Mesendoderm (in vitro differentiated cells): ENCODE measurements around the gene NEDD1.

ENCODE experiments used
- DNase-seq: peaks from one replicate; pipeline ENCODE4 v3.0.0; 2013
- H2AK5ac ChIP-seq: 2 replicates; pipeline ENCODE4 v1.6.1; 2013; ENCODE audit warnings: low read length, inconsistent platforms
- H2BK120ac ChIP-seq: 2 replicates; pipeline ENCODE4 v1.6.1; 2013; ENCODE audit warnings: low read depth, mild to moderate bottlenecking, low read length, moderate library complexity, mixed read lengths
- H2BK15ac ChIP-seq: replicated peaks from 2 replicates; pipeline ENCODE4 v1.6.1; 2013; ENCODE audit warnings: low read depth, mild to moderate bottlenecking, moderate library complexity
- H2BK5ac ChIP-seq: 2 replicates; pipeline ENCODE4 v1.6.1; 2013; ENCODE audit warnings: low read length, inconsistent platforms
- H3K18ac ChIP-seq: 2 replicates; pipeline ENCODE4 v1.6.1; 2013; ENCODE audit warnings: mild to moderate bottlenecking, low read length, mixed read lengths
- H3K23ac ChIP-seq: one replicate; pipeline ENCODE4 v1.6.1; 2013; ENCODE audit warnings: low read length
- H3K27ac ChIP-seq: 2 replicates; pipeline ENCODE4 v1.5.1; 2013; ENCODE audit warnings: low read depth, mild to moderate bottlenecking, inconsistent platforms, low read length, moderate library complexity
- H3K27me3 ChIP-seq: 2 replicates; pipeline ENCODE4 v1.6.1; 2013; ENCODE audit warnings: low read length, control low read depth, mild to moderate bottlenecking, inconsistent platforms; ENCODE audit not compliant: insufficient read depth, poor library complexity
- H3K36me3 ChIP-seq: 2 replicates; pipeline ENCODE4 v1.6.1; 2013; ENCODE audit warnings: low read length, inconsistent platforms; ENCODE audit not compliant: control insufficient read depth, insufficient read depth
- H3K4ac ChIP-seq: one replicate; pipeline ENCODE4 v1.6.1; 2013; ENCODE audit warnings: low read depth, mild to moderate bottlenecking, low read length, moderate library complexity
- H3K4me1 ChIP-seq: 2 replicates; pipeline ENCODE4 v1.6.1; 2013; ENCODE audit warnings: low read depth, low read length, inconsistent platforms; ENCODE audit not compliant: control insufficient read depth
- H3K4me2 ChIP-seq: 2 replicates; pipeline ENCODE4 v1.6.1; 2013; ENCODE audit warnings: low read length
- H3K4me3 ChIP-seq: 2 replicates; pipeline ENCODE4 v1.5.1; 2013; ENCODE audit warnings: mild to moderate bottlenecking, low read length
- H3K56ac ChIP-seq: one replicate; pipeline ENCODE4 v1.6.1; 2013; ENCODE audit warnings: low read length
- H3K79me1 ChIP-seq: 2 replicates; pipeline ENCODE4 v1.6.1; 2013; ENCODE audit warnings: low read length, inconsistent platforms
- H3K79me2 ChIP-seq: 2 replicates; pipeline ENCODE4 v1.6.1; 2013; ENCODE audit warnings: mild to moderate bottlenecking, low read length; ENCODE audit not compliant: control insufficient read depth, insufficient read depth
- H3K9ac ChIP-seq: 2 replicates; pipeline ENCODE4 v1.6.1; 2013; ENCODE audit warnings: low read length, inconsistent platforms
- H4K5ac ChIP-seq: one replicate; pipeline ENCODE4 v1.6.1; 2013; ENCODE audit warnings: low read length
- H4K8ac ChIP-seq: one replicate; pipeline ENCODE4 v1.6.1; 2013; ENCODE audit warnings: low read depth, mild to moderate bottlenecking, control low read depth, low read length, moderate library complexity
- WGBS: extraction: QIAGEN DNeasy Blood & Tissue Kit; methylation state at CpG from one replicate; pipeline ENCODE4 v1.1.7; 2013; ENCODE audit warnings: low lambda C conversion rate, missing lambda C conversion rate; ENCODE audit not compliant: insufficient coverage; ENCODE audit errors: extremely low coverage; 5-methylcytosine and 5-hydroxymethylcytosine counted together

Gene NEDD1

DNA sequence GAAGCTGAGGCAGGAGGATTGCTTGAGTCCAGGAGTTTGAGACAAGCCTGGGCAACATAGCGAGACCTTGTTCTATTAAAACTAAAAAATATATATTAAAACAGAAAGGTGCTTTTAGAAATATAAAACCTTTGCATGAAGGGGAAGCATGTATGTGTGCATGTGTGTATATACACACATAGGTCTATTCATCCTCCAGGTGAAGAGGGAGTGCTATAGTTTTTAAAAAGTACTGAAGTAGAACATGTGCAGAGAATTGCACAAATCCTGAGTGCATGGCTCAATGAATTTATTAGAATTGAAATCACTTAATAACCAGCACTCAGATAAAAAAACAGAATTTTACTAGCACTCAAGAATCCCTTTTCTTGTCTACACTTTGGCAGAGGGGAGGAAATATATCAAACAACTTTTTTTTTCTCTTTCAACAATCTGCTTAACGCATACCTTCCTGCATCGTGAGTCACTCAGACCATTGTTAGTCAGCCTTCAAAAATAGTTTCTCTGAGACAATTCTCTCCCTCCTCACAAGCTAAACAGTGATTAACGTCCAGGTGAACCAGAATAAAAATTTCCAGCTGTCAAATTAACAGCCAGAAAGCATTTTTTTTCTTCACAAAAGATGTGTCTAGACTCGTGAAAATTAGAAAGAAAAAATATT is 17.7 kb upstream of the NEDD1 start:
- H4K8ac ChIP-seq = no peak overlapping the region
- no peak overlapping the region for H4K5ac ChIP-seq
- H3K79me1 ChIP-seq = no peaks in the 10 kb centered on the region

DNA sequence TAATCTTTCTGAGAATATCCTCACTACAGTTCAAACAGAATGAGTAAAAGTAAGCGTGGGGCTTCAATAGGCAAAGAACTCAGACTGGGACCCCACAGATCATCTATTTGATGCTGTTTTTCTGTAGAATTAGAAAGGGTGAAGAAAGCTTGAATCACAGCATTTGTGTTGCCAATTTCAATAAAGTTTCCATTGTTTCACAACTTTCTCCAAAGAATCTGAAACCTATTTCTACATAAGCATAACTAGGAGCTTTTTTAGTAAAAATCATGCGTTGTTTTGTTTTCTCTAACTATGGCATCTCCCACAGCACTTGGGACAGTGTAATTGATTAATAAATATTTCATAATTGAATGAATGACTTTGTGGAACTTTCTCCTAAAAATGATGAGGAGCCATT is 16.7 kb upstream of the NEDD1 start:
- H2AK5ac ChIP-seq = no peak overlapping the region
- H3K4me2 ChIP-seq = no peak overlapping the region
- no CpG with 5 or more reads among the region's 2 CpGs for WGBS
- H3K56ac ChIP-seq = no peak overlapping the region
- no peaks in the 10 kb centered on the region for H3K79me2 ChIP-seq
- H3K27ac ChIP-seq = no peak overlapping the region
- no peaks in the 10 kb centered on the region for H3K4me1 ChIP-seq
- no peak for DNase-seq
- H3K18ac ChIP-seq = no peak overlapping the region
- H3K4ac ChIP-seq = no peak overlapping the region
- no peak overlapping the region for H2BK120ac ChIP-seq
- no peak overlapping the region for H4K8ac ChIP-seq
- no peak overlapping the region for H2BK5ac ChIP-seq
- no peak overlapping the region for H3K4me3 ChIP-seq
- H4K5ac ChIP-seq = no peak overlapping the region
- no peaks in the 10 kb centered on the region for H3K27me3 ChIP-seq
- H2BK15ac ChIP-seq = no peak overlapping the region
- H3K36me3 ChIP-seq = no peaks in the 10 kb centered on the region
- H3K23ac ChIP-seq = no peak overlapping the region
- no peaks in the 10 kb centered on the region for H3K79me1 ChIP-seq
- no peak overlapping the region for H3K9ac ChIP-seq

More for the DNA sequence above, 17.7 kb upstream of the NEDD1 start:
- DNase-seq = peak; percentile 49
- Histone ChIP-seq H3K27me3 (no peaks in the 10 kb centered on the region), H3K18ac (no peak overlapping the region), H2BK5ac (no peak overlapping the region), H3K27ac (no peak overlapping the region), H2BK120ac (no peak overlapping the region), H3K4me3 (no peak overlapping the region), H3K4me2 (no peak overlapping the region), H3K79me2 (no peaks in the 10 kb centered on the region), H3K23ac (no peak overlapping the region), H3K56ac (no peak overlapping the region), H2AK5ac (no peak overlapping the region), H3K36me3 (no peaks in the 10 kb centered on the region), H3K4me1 (no peaks in the 10 kb centered on the region), H2BK15ac (no peak overlapping the region), H3K4ac (no peak overlapping the region), H3K9ac (no peak overlapping the region)
- no CpG with 5 or more reads among the region's 5 CpGs for WGBS

DNA sequence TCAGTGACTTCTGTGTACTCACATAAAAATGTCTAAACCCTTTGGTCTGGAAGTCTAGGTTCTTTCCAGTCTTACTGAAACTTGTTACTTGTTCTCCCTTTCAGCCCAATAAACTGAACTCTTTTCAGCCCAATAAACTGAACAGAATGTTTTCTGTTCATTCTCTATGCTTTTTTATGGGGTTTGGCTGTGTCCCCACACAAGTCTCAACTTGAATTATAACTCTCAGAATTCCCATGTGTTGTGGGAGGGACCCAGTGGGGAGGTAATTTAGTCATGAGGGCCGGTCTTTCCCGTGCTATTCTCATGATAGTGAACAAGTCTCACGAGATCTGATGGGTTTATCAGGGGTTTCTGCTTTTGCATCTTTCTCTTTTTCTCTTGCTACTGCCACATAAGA is 15.0 kb upstream of the NEDD1 start:
- Histone ChIP-seq H2AK5ac (no peak overlapping the region), H4K8ac (no peak overlapping the region), H3K4me1 (no peaks in the 10 kb centered on the region), H4K5ac (no peak overlapping the region), H3K79me2 (no peaks in the 10 kb centered on the region), H3K4ac (no peak overlapping the region), H3K18ac (no peak overlapping the region), H2BK120ac (no peak overlapping the region), H3K27ac (no peak overlapping the region), H3K56ac (no peak overlapping the region), H3K79me1 (no peaks in the 10 kb centered on the region), H3K9ac (no peak overlapping the region), H2BK15ac (no peak overlapping the region), H2BK5ac (no peak overlapping the region), H3K27me3 (no peaks in the 10 kb centered on the region), H3K4me3 (no peak overlapping the region), H3K23ac (no peak overlapping the region), H3K4me2 (no peak overlapping the region), H3K36me3 (no peaks in the 10 kb centered on the region)
- DNase-seq = no peak
- WGBS = no CpG with 5 or more reads among the region's 3 CpGs

DNA sequence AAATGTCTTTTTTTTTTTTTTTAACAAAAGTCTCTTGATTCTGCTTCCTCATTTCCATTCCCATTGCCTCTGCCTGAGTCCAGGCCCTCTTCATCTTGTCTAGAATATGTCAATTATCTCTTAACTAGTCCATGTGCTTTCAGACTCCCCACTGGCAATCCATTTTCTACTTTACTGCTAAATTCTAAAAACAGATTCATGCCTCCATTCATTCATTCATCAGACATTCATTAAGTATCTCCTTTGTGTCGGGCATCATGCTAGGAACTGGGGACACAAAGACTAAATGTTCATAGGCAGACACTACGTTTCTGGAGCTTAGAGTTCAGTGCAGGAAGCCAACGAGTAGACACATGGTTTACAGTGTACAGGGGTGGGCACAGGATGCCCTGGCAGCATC is 9.6 kb upstream of the NEDD1 start:
- Histone ChIP-seq H3K56ac (no peak overlapping the region), H3K23ac (no peak overlapping the region), H3K4me2 (no peak overlapping the region), H3K27me3 (no peaks in the 10 kb centered on the region), H3K36me3 (no peaks in the 10 kb centered on the region), H4K5ac (no peak overlapping the region), H2BK5ac (no peak overlapping the region), H2BK15ac (no peak overlapping the region), H2AK5ac (no peak overlapping the region), H4K8ac (no peak overlapping the region), H2BK120ac (no peak overlapping the region), H3K18ac (no peak overlapping the region), H3K4me3 (no peak overlapping the region), H3K9ac (no peak overlapping the region), H3K79me2 (no peaks in the 10 kb centered on the region), H3K4me1 (no peaks in the 10 kb centered on the region), H3K4ac (no peak overlapping the region), H3K79me1 (no peaks in the 10 kb centered on the region), H3K27ac (no peak overlapping the region)
- no CpG with 5 or more reads among the region's 3 CpGs for WGBS
- DNase-seq = no peak

DNA sequence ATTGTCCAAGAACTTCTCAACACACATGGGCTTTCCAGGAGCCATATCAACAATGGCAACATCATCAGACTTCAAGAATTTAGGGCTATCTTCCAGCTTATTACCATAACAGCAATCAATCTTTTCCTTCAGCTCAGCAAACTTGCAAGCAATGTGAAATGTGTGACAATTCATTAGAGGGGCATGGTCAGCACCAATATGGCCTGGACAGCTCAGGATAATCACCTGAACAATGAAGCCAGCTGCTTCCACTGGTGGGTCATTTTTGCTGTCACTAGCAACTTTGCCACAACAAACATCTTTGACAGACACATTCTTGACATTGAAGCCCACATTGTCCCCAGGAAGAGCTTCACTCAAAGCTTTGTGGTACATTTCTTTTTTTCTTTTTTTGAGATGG is 5.9 kb upstream of the NEDD1 start:
- no peak overlapping the region for H2BK15ac ChIP-seq
- no peaks in the 10 kb centered on the region for H3K79me1 ChIP-seq
- H3K4me1 ChIP-seq = no peaks in the 10 kb centered on the region
- no peaks in the 10 kb centered on the region for H3K36me3 ChIP-seq
- H3K27ac ChIP-seq = no peak overlapping the region
- no peak overlapping the region for H3K9ac ChIP-seq
- no peak for DNase-seq
- no peak overlapping the region for H4K8ac ChIP-seq
- H3K79me2 ChIP-seq = no peaks in the 10 kb centered on the region
- no peak overlapping the region for H3K4ac ChIP-seq
- H3K23ac ChIP-seq = no peak overlapping the region
- H3K27me3 ChIP-seq = no peaks in the 10 kb centered on the region
- H2BK120ac ChIP-seq = no peak overlapping the region
- no peak overlapping the region for H3K4me3 ChIP-seq
- H3K56ac ChIP-seq = no peak overlapping the region
- H3K4me2 ChIP-seq = no peak overlapping the region
- no peak overlapping the region for H4K5ac ChIP-seq
- H3K18ac ChIP-seq = no peak overlapping the region
- H2BK5ac ChIP-seq = no peak overlapping the region
- H2AK5ac ChIP-seq = no peak overlapping the region

DNA sequence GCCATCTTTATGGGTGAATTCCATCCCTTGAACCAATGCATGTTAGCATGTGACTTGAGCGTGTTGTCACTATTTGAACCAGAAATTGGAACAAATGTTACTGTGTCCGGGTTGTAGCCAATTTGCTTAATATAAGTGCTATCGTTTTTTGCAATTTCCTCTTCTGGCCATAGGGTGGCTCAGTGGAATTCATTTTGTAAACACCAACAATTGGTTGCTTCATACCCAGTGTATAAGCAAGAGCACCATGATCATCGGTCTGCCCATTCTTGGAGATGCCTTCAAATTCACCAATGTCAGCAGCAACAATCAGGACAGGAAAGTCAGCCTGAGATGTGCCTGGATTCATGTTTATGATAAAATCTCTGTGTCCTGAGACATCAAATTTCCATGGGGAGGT is 5.0 kb upstream of the NEDD1 start:
- Histone ChIP-seq H3K4me1 (no peaks in the 10 kb centered on the region), H2BK120ac (no peak overlapping the region), H3K4me3 (no peak overlapping the region), H3K4me2 (no peak overlapping the region), H3K4ac (no peak overlapping the region), H3K36me3 (no peaks in the 10 kb centered on the region), H3K23ac (no peak overlapping the region), H2BK15ac (no peak overlapping the region), H3K9ac (no peak overlapping the region), H4K8ac (no peak overlapping the region), H4K5ac (no peak overlapping the region), H3K27ac (no peak overlapping the region), H2AK5ac (no peak overlapping the region), H3K79me1 (no peaks in the 10 kb centered on the region), H3K79me2 (no peaks in the 10 kb centered on the region), H2BK5ac (no peak overlapping the region), H3K18ac (no peak overlapping the region), H3K27me3 (no peaks in the 10 kb centered on the region), H3K56ac (no peak overlapping the region)
- DNase-seq = no peak
- WGBS = no CpG with 5 or more reads among the region's 4 CpGs
